HepG2 (cell line): ENCODE results near the gene STIMATE. TPM values are rescaled to one million over a fixed set of nuclear protein-coding genes. Genes with fewer than 3 reads are reported as not detected.

Source experiments
- ATAC-seq: fragments of 200-7000 bp; cut with Tn5 transposase; 3 replicates; pipeline ENCODE4 v1.9.1; 2020; ENCODE audit warnings: mild to moderate bottlenecking, moderate library complexity
- BruUV-seq: library from RNA; stranded (reverse); fragments of 400-500 nt; replicated peaks from 2 replicates; lab custom pipeline; 2021; lab: Mats Ljungman, UMichigan
- CTCF ChIA-PET: fragments of 300-600 bp; formaldehyde crosslinking; extraction: SDS; loops from one replicate; lab custom pipeline; 2021; ENCODE audit warnings: low total read pairs, inconsistent platforms, low intra/inter-chr PET ratio; lab: Yijun Ruan, JAX
- POLR2A ChIA-PET: fragments of 350-600 bp; sonication (Branson Sonifier 250); formaldehyde crosslinking; loops from one replicate; lab custom pipeline; 2020; ENCODE audit warnings: antibody characterized with exemption, inconsistent platforms; lab: Yijun Ruan, JAX
- DNase-seq: peaks from one replicate; pipeline ENCODE4 v3.0.0-alpha.2; 2015; ENCODE audit warnings: low spot score
- FAIRE-seq: peaks from 3 replicates; lab custom pipeline; 2011; peaks lifted over from hg19 to GRCh38; lab: Jason Lieb, UNC
- H2AFZ ChIP-seq: one replicate; pipeline ENCODE4 v1.6.1; 2011; ENCODE audit warnings: low read length, inconsistent platforms
- H3K27ac ChIP-seq: fragments of 300-600 bp; 3 replicates; pipeline ENCODE4 v1.8.0; 2011; ENCODE audit warnings: mixed run types, mild to moderate bottlenecking, mixed read lengths, low read length, inconsistent platforms; ENCODE audit not compliant: insufficient read depth; ENCODE audit errors: extremely low read length
- H3K27me3 ChIP-seq, 2 experiments: fragments of 200-600 bp in 1 of 2; 2 replicates in 1 of 2; 3 replicates in 1 of 2; pipeline versions ENCODE4 v1.6.0 to v1.8.0; 2011; ENCODE audit warnings: low read length in 2 of 2, mild to moderate bottlenecking in 2 of 2, moderate library complexity in 2 of 2, inconsistent platforms in 1 of 2; ENCODE audit not compliant: insufficient read depth in 2 of 2, control insufficient read depth in 1 of 2
- H3K36me3 ChIP-seq, 2 experiments: fragments of 200-600 bp in 1 of 2; replicated peaks in 1 of 2; 2 replicates in 1 of 2; 3 replicates in 1 of 2; pipeline versions ENCODE4 v1.5.1 to v1.8.0; 2011; ENCODE audit warnings: low read length in 2 of 2, inconsistent platforms in 1 of 2; ENCODE audit not compliant: insufficient read depth in 2 of 2, control insufficient read depth in 1 of 2
- H3K4me1 ChIP-seq: 2 replicates; pipeline ENCODE4 v1.5.1; 2012; ENCODE audit warnings: low read length, inconsistent platforms; ENCODE audit not compliant: insufficient read depth
- H3K4me2 ChIP-seq: 2 replicates; pipeline ENCODE4 v1.6.0; 2011; ENCODE audit warnings: low read depth, low read length, inconsistent platforms
- H3K4me3 ChIP-seq, 3 experiments: fragments of 200-600 bp in 1 of 3; sonication (generic), shearing (Covaris generic) in 1 of 3; replicated peaks in 1 of 3; 2 replicates each; pipeline ENCODE4 v1.5.1; 2011 to 2016; ENCODE audit warnings: low read length in 3 of 3, inconsistent platforms in 2 of 3, low read depth in 2 of 3, mild to moderate bottlenecking in 2 of 3, control low read depth in 1 of 3, mixed read lengths in 1 of 3; ENCODE audit not compliant: insufficient read depth in 1 of 3
- H3K79me2 ChIP-seq: one replicate; pipeline ENCODE4 v1.6.1; 2011; ENCODE audit warnings: low read length, inconsistent platforms; ENCODE audit not compliant: insufficient read depth
- H3K9ac ChIP-seq: 2 replicates; pipeline ENCODE4 v1.6.0; 2011; ENCODE audit warnings: mild to moderate bottlenecking, low read depth, low read length, inconsistent platforms; ENCODE audit not compliant: insufficient read depth
- H3K9me3 ChIP-seq: 2 replicates; pipeline ENCODE4 v1.5.1; 2012; ENCODE audit warnings: mild to moderate bottlenecking, low read length
- H4K20me1 ChIP-seq: 2 replicates; pipeline ENCODE4 v1.6.0; 2011; ENCODE audit warnings: inconsistent platforms, mild to moderate bottlenecking, low read length, moderate library complexity; ENCODE audit not compliant: insufficient read depth
- BCL6 ChIP-seq: IDR thresholded peaks from 2 replicates; pipeline ENCODE4 v1.6.1; 2016; ENCODE audit warnings: missing genetic modification reagents, missing compliant biosample characterization
- CHD2 ChIP-seq: IDR thresholded peaks from 2 replicates; pipeline ENCODE4 v1.6.1; 2011; ENCODE audit warnings: low read depth, low read length, improper control_type of control experiment
- MEIS1 ChIP-seq: sonication (generic); formaldehyde crosslinking; IDR thresholded peaks from 2 replicates; pipeline ENCODE4 v1.9.0; 2021; ENCODE audit warnings: mild to moderate bottlenecking, missing genetic modification reagents, moderate library complexity, borderline replicate concordance
- SMARCE1 ChIP-seq: fragments of 450-650 bp; IDR thresholded peaks from 2 replicates; pipeline ENCODE4 v1.6.1; 2017; ENCODE audit warnings: borderline replicate concordance
- SOX13 ChIP-seq, 3 experiments: fragments of 450-650 bp in 1 of 3; sonication (generic) in 1 of 3; formaldehyde crosslinking in 1 of 3; IDR thresholded peaks in 2 of 3; conservative IDR thresholded peaks in 1 of 3; 2 replicates each; pipeline versions ENCODE4 v1.5.0 to v1.6.1; 2016 to 2020; ENCODE audit warnings: antibody characterized with exemption in 1 of 3, mild to moderate bottlenecking in 1 of 3, missing compliant biosample characterization in 1 of 3, missing genetic modification reagents in 1 of 3, moderate library complexity in 1 of 3
- ZNF605 ChIP-seq: sonication (generic); formaldehyde crosslinking; IDR thresholded peaks from 2 replicates; pipeline ENCODE4 v1.8.0; 2022; ENCODE audit warnings: mild to moderate bottlenecking, missing genetic modification reagents
- WGBS: methylation state at CpG from one replicate; pipeline ENCODE4 v1.1.6; 2017; ENCODE audit warnings: low lambda C conversion rate; 5-methylcytosine and 5-hydroxymethylcytosine counted together
- in situ Hi-C: cut with HindIII; loops from 2 replicates; pipeline ENCODE4 v1.10.0; 2017; ENCODE audit warnings: low pct_unique_long_range_greater_than_20kb; ENCODE audit not compliant: extremely low pct_ligation_motif_present
- intact Hi-C: fragments of 100-400 bp; cut with micrococcal nuclease; formaldehyde crosslinking; loops from one replicate; pipeline ENCODE4 v1.10.0; 2022; ENCODE audit not compliant: unreplicated experiment
- polyA plus RNA-seq, 8 experiments: library from polyadenylated mRNA; depleted of rRNA in 3 of 8; stranded (reverse) in 7 of 8; unstranded in 1 of 8; fragments of >200 nt; fragmentation: Illumina TruSeq in 4 of 8; extraction: Trizol in 4 of 8; gene quantifications; 2 replicates each; pipeline versions ENCODE4 v1.2.1 to v1.2.3, GENCODE V29; 2011 to 2016; ENCODE audit warnings: low read depth in 4 of 8, missing spikeins in 1 of 8, mixed read lengths in 1 of 8; ENCODE audit not compliant: insufficient read depth in 1 of 8
- total RNA-seq, 5 experiments: library from RNA; depleted of rRNA; stranded (reverse); fragments of >200 nt; fragmentation: Illumina TruSeq; extraction: Trizol; gene quantifications; 2 replicates each; pipeline ENCODE4 v1.2.3, GENCODE V29; 2016; ENCODE audit warnings: low read depth in 1 of 5
- TF ChIP-seq, protein P1 (sequence below): sonication (generic); formaldehyde crosslinking; IDR thresholded peaks from 2 replicates; pipeline ENCODE4 v1.8.0; 2022; ENCODE audit warnings: missing genetic modification reagents, mild to moderate bottlenecking, moderate library complexity, borderline replicate concordance

Gene STIMATE
- total and polyA plus RNA-seq, 2 of the 13 experiments (the other 11 are each of a cell fraction or from before 2014, with no cell fraction given): 5.7 to 11.7 TPM

DNA sequence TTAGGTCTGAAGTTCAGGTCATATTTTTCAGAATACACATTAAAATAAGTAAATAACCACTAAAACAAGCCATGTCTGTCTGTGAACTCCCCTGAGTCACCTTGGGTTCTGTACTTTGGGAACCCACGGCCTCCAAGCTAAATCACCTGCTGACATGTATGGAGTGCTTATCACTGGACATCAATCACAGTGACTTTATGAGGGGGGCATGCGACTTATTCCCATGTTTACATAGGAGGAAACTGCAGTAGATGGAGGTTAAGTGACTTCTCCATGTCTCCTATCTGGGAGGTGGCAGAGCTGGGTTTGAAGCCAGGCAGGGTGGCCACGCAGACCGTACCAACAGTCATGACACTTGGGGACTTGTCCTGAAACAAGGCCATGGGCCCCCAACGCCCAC, 75.0 kb downstream of the STIMATE start:
- ChIA-PET POLR2A (interaction anchor here (1.2 kb wide), 1 partner anchor 14 kb away, joined by 3 read pairs; no protein-coding TSS in a partner anchor), CTCF (no interaction called here)
- no peak overlapping the region for H3K4me2 ChIP-seq
- no peaks in the 10 kb centered on the region for H3K9me3 ChIP-seq
- H3K36me3 ChIP-seq: no peaks in the 10 kb centered on the region
- H3K27ac ChIP-seq: no peak overlapping the region
- WGBS: 67% methylated on average over 5 of the region's 5 CpGs
- FAIRE-seq: no peak
- H2AFZ ChIP-seq: no peak overlapping the region
- TF ChIP-seq MEIS1 (CRISPR knock-in tag): no peak
- TF ChIP-seq BCL6: no peak
- TF ChIP-seq ZNF605: no peak
- no peak for TF ChIP-seq CHD2
- TF ChIP-seq SMARCE1: no peak
- TF ChIP-seq, protein P1, sequence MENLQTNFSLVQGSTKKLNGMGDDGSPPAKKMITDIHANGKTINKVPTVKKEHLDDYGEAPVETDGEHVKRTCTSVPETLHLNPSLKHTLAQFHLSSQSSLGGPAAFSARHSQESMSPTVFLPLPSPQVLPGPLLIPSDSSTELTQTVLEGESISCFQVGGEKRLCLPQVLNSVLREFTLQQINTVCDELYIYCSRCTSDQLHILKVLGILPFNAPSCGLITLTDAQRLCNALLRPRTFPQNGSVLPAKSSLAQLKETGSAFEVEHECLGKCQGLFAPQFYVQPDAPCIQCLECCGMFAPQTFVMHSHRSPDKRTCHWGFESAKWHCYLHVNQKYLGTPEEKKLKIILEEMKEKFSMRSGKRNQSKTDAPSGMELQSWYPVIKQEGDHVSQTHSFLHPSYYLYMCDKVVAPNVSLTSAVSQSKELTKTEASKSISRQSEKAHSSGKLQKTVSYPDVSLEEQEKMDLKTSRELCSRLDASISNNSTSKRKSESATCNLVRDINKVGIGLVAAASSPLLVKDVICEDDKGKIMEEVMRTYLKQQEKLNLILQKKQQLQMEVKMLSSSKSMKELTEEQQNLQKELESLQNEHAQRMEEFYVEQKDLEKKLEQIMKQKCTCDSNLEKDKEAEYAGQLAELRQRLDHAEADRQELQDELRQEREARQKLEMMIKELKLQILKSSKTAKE (CRISPR knock-in tag): no peak
- no peak for TF ChIP-seq SOX13 (IDR thresholded peaks at IDR 0.05)
- no peak for TF ChIP-seq SOX13 (CRISPR knock-in tag; conservative IDR thresholded peaks at IDR 0.05 in 1 of 2, IDR thresholded peaks at IDR 0.05 in 1 of 2)
- H3K79me2 ChIP-seq: no peaks in the 10 kb centered on the region
- no peaks in the 10 kb centered on the region for H3K27me3 ChIP-seq
- no peak overlapping the region for H3K4me3 ChIP-seq
- peaks cover 68% of the 10 kb centered on the region for H3K4me1 ChIP-seq
- no TSS peak for BruUV-seq
- intact Hi-C loops (loop anchor here (10.0 kb wide), 1 partner anchor 48 kb away; the partner anchor contains the start of genes ITIH1 and NEK4), in situ Hi-C loops (loop anchor here (5.0 kb wide), 1 partner anchor 75 kb away; no protein-coding TSS in a partner anchor)
- H4K20me1 ChIP-seq: no peaks in the 10 kb centered on the region
- DNase-seq: no peak
- no peak overlapping the region for H3K9ac ChIP-seq
- ATAC-seq: no peak
